OCI-M2 (cell line): ENCODE data around the gene METTL4.

Experiments used
- DNase-seq: peaks from one replicate; lab custom pipeline; 2025; ENCODE audit not compliant: unreplicated experiment; lab: John Stamatoyannopoulos, UW

Gene METTL4

GRCh38 chr18:2522112-2522511 lies 49.2 kb downstream of the METTL4 start:
- no peak for DNase-seq

- DNase-seq, result no peak
Observed at GRCh38 chr18:2518473-2518872, 52.8 kb downstream of the METTL4 start.

DNA sequence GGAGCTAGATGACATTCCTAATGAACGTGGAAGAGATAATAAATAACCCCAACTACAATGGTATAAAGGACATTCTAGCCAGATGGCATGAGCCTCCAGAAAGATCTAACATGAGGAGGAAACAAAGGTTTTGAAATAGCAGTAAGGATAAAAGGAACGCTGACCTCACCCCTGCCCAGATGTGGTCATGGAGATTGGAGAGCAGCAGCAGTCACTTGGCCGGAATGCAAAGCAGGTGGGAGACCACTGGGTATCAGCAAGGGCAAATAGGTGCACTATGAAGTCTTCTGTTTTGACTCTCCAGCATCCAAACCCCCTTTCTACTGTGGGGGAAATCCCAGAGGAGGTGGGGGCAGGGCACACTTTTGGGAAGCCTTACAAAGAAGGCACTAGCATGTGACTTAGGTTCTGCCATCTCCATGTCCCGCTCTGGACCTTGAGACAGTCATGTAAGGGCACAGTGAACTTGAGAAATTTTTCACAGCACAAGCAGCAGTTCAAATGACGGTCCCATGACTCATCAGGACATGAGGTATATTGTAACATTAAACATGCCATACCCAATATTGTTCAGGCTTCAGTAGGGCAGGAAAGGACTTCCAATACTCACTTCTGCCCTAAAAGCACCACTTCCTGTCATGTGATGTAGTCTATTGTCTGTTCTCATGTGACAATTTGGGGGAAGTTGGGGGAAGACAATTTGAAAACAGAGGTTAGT lies 55.2 kb downstream of the METTL4 start:
- DNase-seq, result no peak

DNA sequence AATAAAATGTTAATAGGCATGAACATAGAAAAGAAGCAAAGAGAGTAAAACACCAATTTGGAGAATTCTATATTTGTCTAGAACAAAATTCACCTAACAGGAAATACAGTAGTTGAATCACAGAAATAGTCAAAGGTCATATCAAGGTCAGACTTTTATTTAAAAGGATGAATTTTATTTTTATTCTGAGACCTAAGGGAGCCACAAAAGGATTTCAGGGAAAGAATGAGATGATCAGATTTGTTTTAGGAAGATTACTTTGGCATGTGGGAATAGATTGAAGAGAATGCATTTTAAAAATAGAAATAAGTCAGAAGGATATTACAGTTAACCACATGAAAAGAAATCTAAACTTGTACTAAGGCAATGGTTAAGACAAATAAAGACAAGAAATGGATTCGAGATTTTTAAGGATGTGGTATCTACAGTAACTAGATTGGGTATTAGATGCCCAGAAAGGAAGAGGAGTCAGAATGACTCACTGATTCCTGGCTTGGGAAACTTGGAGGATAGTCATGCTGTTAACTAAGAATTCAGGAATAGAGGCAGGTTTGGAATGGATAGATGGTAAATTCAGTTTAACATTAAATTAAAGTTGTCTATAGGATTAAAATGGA lies 56.0 kb downstream of the METTL4 start:
- no peak for DNase-seq

DNA sequence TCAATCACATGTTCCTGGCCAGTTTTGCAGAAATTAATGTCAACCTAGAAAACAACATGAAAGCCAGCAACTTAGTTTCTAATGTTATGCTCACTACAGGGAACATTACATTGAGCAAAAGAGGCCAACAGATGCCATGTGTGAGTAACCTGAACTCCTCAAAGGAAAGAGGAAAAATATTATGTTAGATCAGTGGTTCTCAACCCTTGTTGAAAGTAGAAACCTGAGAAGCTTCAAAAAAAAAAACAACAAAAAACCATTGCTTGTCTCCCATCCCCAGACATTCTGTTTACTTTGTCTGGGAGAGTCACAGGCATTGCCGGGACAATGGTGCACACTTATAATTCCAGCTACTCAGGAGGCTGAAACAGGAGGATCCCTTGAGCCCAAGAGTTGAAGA lies 57.7 kb downstream of the METTL4 start:
- no peak for DNase-seq

DNA sequence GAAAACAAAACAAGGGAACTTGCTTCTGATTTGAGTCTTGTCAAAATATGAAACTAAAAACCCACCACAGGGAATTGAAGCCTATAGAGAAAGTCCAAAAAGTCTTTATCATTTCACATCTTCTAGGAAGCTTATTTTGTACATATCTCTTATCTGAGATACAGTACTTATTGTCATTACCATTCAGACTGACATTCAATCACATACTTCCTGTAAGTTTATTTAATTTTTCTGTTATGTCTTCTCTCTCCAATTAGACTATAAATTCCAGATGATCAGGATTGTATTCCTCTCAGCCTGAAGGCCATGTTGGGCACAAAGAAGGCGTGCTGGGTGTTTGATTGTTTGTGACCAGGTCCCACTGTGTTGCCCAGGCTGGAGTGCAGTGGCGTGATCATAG lies 59.2 kb downstream of the METTL4 start:
- no peak for DNase-seq

DNA sequence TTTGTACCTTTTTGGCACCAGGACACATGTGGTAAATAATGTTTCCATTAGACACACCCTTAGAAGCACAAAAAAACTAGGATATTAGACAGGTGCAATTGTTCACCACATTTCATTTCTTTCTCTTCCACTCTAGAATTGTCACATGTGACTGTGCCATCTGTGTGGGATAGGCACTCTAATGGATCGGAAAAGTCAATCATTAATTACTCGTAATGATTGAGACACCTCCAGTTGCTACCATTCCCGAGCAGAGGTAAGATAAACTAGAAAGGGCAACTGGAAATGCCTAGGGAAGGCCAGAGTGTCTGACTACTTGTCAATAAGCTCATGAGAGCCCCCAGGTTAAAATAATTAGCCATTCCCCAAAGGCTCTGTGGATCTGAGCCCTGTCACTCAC lies 59.9 kb downstream of the METTL4 start:
- DNase-seq, result no peak

DNA sequence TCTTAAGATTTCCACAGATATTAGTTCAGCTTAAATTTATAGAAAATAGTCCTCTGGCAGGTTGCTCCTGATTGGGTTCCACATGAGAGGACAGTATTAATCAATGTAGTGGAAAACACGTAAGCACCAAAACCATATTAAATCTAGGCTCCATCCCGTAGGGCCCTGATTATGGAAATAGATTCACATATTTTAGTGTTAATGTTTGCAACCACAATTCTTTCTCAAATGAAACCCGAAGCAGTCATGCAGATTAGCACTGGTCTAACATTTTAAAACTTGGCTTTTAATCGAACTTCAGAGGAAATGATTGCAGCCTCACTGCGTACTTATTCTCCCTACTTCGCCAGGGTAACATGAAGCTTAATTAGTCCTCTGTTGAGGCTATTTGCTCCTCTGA lies 60.9 kb downstream of the METTL4 start:
- no peak for DNase-seq

- no peak for DNase-seq
Observed at GRCh38 chr18:2508678-2509077, 62.6 kb downstream of the METTL4 start.

DNA sequence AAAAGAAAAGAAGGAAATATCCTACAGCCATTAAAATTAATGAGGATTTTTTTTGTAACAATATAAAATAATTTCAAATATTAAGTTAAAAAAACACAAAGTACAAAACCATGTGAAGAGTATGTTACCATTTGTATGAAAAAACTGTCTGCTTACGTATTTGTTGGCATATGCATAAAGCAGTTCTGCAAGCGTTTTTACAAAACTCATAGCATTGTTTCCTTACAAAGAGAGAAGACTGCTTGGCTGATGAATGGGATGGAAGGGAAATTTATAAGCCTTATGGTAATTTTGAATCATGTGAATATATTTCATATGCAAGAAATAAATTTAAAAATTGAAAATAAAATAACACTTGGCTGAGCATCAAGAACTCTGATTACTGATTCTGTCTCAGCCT lies 63.1 kb downstream of the METTL4 start:
- no peak for DNase-seq

- DNase-seq, result no peak
Observed at GRCh38 chr18:2504642-2505041, 66.7 kb downstream of the METTL4 start.

- no peak for DNase-seq
Observed at GRCh38 chr18:2502880-2503279, 68.4 kb downstream of the METTL4 start.

- DNase-seq, result no peak
Observed at GRCh38 chr18:2502394-2502793, 68.9 kb downstream of the METTL4 start.

GRCh38 chr18:2497797-2498196 lies 73.5 kb downstream of the METTL4 start:
- no peak for DNase-seq

- DNase-seq, result no peak
Observed at GRCh38 chr18:2495381-2495780, 75.9 kb downstream of the METTL4 start.

DNA sequence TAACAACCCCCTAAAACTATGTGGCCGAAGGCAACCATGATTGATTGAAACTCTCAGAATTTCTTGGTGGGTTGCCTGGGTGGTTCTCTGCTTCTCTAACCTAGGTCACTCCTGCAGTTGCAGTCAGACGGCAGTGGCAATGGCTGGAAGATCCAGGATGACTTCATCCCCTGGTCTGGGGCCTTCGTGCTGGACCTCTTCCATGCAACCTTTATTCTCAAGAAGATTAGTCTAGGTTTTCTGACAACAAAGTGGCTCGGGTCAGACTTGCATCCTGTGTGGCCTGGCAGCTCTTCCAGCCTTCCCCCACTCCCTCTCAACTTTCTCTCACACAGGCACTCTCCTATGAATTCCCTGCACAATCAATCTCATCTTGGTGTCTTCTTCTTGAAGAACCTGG lies 76.4 kb downstream of the METTL4 start:
- no peak for DNase-seq
